COLO829 (cell line): ENCODE measurements around the gene TOP2A.

Source experiments
- DNase-seq: peaks from one replicate; pipeline ENCODE4 v3.0.0; 2012; ENCODE audit warnings: low spot score

TOP2A gene

DNA sequence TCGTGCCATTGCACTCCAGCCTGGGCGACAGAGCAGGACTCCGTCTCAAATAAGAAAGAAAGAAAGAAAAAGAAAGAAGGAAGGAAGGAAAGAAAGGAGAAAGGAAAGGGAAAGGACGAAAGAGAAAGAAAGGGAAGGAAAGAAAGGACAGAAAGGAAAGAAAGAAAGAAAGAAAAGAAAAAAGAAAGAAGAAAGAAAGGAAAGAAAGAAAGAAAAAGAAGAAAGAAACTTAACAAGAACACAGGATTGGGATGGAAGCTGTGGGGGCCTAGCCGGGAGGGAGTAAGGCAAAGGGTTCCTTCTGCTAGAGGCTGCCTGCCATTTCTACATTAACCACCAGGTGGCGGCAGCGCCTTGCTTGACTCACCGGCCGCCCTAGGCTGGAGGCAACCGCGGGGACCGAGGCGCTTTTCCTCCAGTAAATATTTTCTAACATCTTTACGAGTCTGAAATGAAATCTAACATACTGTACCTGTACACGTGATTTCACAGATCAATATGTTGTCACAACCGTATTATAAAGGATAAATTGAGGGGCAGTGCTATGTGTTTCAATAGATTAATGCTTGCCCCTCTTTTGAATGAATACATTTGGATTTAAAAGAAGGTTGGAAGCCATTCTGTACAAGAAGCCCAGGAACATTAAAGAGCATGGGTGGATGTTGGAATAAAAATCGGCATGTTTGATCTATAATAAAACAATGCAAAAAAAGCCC lies 59.2 kb downstream of the TOP2A start:
- peak; percentile 91 for DNase-seq

DNA sequence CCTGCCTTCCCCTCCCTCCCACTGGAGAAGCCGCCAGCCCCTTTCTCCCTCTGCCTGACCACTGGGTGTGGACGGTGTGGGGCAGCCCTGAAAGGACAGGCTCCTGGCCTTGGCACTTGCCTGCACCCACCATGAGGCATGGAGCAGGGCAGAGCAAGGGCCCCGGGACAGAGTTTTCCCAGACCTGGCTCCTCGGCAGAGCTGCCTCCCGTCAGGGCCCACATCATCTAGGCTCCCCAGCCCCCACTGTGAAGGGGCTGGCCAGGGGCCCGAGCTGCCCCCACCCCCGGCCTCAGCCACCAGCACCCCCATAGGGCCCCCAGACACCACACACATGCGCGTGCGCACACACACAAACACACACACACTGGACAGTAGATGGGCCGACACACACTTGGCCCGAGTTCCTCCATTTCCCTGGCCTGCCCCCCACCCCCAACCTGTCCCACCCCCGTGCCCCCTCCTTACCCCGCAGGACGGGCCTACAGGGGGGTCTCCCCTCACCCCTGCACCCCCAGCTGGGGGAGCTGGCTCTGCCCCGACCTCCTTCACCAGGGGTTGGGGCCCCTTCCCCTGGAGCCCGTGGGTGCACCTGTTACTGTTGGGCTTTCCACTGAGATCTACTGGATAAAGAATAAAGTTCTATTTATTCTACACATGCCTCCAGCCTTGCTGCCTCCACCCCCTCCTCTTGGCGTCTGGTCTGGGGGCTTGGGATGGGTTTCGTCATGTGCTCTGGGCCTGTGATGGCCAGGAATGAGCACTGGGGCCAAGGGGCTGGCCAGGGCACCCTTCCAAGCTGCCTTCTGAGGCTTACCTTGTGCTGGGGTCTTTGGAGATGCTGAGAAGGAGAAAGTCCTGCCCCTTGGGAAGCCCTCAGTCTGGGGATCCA lies 60.5 kb downstream of the TOP2A start:
- DNase-seq = no peak

DNA sequence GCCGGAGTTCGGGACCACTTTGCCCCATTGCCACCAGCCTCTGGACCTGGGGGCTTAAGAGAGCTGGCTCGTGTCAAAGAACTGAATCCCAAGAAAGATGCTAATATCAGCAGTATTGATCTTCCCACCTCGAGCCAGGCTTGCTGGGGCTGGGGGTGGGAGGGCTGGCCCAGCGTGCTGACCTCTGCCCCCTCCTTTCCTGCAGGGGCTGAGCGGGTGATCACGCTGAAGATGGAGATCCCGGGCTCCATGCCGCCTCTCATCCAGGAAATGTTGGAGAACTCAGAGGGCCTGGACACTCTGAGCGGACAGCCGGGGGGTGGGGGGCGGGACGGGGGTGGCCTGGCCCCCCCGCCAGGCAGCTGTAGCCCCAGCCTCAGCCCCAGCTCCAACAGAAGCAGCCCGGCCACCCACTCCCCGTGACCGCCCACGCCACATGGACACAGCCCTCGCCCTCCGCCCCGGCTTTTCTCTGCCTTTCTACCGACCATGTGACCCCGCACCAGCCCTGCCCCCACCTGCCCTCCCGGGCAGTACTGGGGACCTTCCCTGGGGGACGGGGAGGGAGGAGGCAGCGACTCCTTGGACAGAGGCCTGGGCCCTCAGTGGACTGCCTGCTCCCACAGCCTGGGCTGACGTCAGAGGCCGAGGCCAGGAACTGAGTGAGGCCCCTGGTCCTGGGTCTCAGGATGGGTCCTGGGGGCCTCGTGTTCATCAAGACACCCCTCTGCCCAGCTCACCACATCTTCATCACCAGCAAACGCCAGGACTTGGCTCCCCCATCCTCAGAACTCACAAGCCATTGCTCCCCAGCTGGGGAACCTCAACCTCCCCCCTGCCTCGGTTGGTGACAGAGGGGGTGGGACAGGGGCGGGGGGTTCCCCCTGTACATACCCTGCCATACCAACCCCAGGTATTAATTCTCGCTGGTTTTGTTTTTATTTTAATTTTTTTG lies 61.6 kb downstream of the TOP2A start:
- no peak for DNase-seq

DNA sequence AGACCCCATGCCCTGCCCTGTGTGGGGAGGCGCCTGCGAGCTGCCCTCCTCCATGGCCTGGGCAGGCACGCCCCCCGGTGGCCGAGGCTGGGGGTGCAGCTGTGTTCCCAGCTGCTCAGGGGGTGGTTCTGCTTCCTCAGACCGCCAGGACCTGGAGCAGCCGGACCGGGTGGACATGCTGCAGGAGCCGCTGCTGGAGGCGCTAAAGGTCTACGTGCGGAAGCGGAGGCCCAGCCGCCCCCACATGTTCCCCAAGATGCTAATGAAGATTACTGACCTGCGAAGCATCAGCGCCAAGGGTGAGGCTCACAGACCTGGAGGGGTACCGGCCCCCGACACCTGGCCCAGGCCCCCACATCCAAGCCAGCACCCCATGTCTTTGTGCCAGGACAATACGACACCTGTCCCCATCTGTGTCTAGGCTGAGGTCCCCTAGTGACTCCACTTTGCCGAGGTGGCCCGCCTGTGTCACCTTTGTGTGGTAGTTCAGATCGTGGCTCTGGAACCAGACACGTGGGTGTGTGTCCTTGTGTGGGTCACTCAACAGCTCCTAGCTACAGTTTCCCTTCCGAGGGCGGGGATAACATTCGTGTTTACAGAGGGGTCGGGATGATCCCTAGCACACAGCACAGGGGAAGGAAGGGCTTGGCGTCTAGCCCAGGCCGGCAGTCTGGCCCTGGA lies 62.4 kb downstream of the TOP2A start:
- no peak for DNase-seq

DNA sequence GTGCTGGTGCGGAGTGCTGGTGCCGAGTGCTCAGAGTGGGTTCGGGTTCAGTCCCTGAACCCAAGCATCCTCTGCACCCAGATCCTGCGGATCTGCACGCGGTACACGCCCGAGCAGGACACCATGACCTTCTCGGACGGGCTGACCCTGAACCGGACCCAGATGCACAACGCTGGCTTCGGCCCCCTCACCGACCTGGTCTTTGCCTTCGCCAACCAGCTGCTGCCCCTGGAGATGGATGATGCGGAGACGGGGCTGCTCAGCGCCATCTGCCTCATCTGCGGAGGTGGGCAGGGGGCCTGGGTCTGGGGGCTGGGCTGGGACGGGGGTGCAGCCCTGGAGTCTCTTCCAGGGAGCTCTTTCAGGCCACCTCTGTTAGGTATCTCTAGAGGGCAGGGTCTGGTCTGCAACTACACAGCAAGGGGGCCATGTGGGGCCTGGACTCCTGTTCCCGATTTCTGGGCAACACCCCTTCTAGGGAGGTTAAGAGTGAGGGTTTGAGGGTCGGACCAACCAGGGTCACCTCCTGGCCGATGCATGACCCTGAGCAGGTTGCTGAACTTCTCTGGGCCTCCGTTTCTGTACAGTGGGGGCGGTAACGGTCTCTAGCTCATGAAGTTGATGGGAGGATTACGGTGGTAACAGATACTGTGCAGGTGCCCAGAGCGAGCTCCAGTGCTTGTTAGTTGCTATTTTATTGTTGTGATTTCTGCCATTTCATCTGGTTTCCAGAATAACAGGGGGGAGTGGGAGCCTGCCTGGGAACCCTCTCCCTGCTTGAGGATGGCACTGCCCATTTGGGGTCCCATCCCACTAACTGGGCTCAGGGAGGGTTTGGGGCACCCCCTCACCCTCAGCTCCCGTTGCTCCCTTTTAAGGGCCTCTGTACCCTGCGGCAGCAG lies 63.2 kb downstream of the TOP2A start:
- DNase-seq = no peak

DNA sequence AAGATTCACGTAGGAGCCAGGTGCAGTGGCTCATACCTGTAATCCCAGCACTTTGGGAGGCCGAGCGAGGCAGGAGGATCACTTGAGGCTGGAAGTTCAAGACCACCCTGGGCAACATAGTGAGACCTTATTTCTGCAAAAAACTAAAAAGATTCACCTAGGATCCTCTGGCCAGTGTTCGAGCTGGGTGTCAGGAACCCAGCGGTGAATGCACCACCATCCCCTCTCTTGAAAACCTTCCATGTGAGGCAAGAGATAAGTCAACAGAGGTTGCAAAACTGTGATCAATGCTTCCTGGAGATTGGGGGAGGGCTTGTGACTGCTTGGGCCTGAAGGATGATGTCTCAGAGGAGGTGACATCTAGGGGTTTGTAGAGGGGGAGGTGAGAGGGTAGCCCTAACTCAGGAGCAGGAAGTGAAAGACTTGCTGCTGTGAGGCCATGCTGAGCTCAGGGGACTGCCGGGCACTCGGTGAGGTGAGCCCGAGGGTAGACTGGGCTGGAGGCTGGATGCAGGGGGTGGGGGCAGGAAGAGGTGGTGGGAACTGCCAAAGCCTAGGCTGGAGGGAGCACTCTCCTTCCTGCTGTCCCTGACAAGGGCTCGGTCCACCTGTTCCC lies 64.8 kb downstream of the TOP2A start:
- DNase-seq = no peak

DNA sequence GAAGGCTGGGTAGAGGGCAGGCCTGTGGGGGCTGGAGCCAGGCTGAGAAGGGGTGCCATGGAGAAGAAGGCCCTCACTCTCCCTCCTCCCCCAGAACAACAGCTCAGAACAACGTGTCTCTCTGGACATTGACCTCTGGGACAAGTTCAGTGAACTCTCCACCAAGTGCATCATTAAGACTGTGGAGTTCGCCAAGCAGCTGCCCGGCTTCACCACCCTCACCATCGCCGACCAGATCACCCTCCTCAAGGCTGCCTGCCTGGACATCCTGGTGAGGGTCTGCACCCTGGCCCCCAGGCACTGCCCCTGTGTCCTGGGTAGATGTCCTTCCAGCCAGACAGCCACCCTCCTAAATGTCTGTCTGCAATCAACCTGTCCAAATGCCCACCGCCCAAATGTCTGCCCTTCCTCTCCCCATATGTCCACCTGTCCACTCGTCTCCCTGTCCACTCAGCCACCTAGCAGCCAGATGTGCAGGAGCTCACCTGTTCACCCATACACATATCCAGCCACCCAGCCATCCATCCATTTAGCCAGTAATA lies 65.4 kb downstream of the TOP2A start:
- no peak for DNase-seq

DNA sequence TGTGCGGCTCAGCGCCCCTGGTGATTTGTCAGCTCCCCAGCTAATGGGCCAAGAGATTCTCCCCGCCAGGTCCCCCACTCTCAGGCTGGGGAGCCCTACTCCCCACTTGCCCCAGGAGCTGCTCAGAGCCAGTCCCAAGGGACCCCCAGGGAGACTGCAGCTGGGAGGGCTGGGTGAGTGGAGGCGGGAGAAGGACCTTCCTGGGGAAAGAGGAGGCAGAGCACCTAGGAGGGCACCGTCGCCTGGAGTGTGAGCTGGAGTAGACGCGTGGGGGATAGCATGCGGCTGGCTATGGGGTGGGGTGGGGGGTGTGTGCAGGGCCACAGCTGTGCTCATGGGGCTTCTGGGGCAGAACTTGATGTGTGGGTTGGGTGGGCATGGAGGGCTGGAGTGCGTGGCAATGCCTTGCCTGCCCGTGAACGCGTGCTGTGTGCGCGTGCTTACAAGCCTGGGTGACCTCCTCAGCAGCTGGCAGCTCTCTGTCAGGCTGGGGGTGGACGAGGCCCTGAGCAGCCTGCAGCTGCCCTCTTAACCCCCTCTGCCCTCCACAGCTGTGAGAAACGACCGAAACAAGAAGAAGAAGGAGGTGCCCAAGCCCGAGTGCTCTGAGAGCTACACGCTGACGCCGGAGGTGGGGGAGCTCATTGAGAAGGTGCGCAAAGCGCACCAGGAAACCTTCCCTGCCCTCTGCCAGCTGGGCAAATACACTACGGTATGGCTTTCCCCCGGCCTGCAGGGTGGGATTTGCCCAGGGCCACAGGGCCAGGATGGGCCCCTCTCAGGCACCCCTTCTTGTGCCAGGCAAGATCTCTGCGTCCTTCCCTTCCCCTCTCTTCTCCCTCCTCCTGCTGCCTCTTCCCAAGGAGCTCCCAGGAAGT lies 66.1 kb downstream of the TOP2A start:
- no peak for DNase-seq

DNA sequence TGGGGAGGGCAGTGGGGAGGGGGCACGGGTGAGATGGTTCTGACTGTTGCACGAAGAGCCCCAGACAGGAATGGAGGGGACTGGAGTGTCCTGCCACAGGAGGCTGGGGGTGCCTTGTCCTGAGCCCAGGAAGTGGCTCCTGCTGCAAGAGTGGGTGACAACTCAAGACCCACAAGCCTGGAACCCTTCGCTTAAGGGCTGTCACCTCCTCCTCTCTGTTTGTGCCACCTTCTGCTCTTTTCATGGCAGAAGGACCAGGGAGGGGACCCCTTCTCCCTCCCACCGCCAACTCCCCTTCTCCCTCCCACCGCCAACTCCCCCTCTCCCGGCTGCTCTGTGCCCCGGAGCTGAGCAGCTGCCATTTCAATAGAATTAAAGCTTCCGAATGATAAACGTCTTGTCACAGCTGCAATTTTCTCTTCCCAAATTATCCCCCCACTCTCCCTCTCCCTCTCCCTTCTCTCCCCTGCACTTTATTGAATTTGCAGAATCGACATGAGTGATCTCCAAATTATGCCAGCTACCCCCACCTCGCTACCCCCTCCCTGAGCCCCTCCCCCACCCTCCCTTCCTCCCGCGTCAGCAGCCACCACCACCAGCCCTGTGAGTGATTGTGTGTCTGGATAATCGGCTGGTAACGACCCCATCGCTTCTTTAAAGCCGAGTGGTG lies 66.9 kb downstream of the TOP2A start:
- DNase-seq = no peak

DNA sequence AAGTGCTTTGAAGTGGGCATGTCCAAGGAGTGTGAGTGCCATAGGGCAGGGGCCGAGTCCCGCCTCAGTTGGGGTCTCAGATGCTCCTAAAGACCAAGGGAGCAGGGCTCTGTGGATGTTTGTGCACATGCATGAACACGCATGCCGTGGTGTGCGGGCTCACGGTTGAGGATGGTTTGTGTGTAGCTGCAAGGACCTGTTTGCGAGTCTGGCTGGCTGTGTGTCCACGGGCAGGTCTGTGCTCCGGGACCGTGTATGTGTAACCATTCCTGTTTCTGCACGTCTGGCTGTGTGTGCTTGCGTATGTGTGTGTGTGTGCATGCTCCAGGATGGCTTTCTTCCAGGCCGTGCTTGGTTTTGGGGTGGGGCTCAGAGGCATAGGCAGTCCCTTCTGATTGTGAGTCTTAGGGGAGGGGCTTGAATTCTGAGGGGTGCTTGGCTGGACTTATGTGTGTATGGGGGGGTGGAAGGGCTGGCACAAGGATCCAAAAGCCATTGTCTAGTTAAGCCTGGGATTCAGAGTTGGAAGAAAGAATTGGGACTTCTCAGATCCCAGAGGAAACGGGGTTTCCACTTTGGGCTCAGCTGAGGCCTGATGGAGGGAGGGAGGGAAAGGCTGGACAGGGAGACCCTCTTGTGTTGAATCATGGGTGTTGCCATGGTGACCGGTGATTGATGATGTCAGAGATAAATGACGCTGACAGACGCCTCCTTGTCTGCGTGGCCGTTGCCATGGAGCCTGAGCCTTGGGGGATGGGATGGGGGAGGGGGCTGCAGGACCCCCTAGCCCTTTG lies 67.6 kb downstream of the TOP2A start:
- no peak for DNase-seq

DNA sequence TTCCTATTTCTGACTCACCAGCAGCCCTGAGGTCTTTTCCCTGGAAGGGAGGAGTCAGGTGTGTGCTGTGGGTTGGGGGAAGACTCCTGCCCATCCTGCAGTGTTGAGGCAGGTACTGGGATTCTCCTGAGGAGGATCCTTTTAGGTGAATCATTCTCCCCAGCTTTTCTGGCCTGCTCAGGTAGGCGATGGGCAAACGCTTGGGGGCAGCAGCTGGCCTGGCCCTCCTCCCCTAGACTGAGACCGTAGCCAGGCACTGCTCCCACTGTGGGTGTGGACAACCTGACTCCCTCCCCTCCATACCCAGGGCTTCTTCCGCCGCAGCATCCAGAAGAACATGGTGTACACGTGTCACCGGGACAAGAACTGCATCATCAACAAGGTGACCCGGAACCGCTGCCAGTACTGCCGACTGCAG lies 68.2 kb downstream of the TOP2A start:
- DNase-seq = no peak

DNA sequence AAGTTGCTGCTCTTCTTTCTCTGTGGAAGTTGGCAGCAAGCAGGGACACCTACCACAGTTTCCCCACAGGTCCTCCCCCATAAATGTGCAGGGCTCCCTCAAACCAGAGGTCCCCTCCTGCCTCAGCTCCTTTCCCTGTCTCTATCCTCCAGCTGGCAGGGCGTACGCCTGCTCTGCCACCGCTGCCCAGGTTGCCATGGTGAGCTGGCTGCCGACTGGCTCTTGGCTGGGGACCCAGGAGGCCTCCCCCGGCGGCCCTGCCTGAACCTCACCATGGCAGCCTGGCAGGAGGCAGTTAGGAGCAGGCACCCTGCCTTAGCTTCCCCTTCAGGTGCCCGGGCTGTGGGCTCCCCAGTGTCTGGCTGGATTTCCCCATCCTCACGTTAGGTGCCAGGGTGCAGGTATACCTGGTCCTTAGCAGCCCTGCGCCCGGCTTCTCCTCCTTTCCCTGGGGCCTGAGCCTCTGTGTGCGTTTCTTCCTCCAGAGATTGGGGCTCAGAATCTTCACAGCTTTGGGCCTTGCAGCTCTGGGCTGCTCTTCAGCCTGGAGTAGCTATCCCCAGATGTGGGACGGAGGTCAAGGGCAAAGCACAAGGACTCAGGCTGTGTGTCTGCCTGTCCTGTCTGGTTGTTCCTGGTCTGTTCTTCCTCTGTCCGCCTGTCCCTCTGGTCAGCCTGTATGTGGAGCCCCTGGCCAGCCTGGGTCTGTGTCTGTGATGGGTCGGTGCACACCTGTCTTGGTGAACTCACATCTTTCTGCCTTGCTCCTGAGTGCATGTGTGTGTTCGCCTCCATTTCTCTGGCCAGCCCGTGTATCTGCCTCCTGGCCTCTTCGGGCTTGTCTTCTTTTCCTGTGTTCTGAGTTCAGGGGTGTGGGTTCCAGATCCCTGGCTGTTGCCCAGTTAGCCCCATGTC lies 68.9 kb downstream of the TOP2A start:
- no peak for DNase-seq

DNA sequence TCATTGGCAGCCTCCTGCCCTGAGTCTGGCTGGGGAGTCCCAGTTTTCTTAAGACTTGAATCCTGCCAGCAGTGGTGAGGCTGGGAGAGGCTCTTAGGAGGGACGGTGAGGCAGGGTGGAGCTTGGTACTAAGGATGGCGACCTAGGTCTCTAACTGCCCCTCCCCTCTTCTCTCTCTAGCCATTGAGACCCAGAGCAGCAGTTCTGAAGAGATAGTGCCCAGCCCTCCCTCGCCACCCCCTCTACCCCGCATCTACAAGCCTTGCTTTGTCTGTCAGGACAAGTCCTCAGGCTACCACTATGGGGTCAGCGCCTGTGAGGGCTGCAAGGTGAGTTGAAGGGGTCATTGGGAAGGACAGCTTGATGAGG lies 69.6 kb downstream of the TOP2A start:
- no peak for DNase-seq

DNA sequence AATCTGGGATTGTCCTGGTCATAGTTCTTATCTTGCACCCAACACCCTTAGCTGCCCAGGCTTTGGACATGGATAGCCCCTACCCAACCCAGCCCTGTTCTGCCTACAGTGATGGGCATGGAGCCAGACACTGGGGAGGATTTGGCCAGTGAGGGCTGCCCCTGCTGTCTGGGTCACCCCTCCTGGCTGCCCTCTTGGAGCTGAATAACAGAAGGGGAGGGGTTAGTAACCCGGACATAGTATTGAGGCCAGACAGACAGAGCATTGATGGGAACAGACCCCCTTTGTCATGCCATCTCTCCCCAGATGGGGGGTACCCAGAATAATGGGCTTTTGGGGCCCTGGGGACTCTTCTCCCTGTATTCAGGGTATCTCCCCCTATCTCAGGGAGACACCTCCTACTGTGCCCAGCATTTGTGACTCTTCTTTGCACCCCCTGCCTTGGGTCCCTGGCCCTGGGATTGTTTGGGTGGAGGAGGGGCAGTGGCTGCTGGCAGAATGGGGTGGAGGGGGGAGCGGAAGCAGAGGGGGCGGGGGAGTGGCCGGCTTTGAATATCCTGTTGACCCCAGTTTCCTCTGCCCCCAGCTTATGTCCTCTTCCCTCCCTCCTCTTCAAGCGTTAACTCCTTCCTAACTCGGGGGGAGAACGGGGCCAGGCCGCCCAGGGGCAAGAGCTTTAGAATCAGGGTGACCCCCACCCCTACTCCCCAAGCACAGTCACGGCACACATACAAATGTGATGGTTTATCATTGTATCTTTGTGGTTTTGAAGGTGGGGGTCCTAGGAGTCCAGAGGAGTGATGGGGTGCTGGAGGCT lies 70.2 kb downstream of the TOP2A start:
- DNase-seq = peak; percentile 66

DNA sequence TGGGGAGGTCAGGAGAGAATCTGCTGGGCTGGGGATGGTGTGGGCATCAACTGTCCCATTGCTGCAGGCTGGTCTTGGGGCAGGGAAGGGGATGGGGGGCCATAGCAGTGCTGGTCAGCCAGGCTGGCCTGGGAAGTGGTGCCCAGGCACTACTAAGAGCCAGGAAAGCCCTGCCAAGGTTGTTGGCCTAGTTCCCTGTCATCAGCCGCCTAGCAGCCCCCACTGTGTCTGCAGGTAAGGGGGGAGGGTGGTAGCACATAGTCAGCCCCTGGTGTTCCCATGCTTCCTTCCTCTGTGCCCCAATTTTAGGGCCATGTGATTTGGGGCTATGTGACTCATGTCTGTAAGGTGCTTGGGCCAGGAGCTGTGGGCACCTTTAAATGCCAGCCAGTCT lies 70.9 kb downstream of the TOP2A start:
- DNase-seq = no peak
